Suprapubic skin (tissue), 3 donors: ENCODE results near the gene ARHGEF3.
"Not testable (repeated sequence)": the region's sequence is repeated elsewhere in the genome, so short reads cannot be mapped to it uniquely, and the experiment has no call there.

ENCODE experiments used
- CTCF ChIP-seq, 2 donors: fragments of 200-600 bp in 1 of 2; fragments of 450-650 bp in 1 of 2; sonication (generic) in 1 of 2; IDR thresholded peaks; one replicate each; pipeline ENCODE4 v1.5.1; 2016 to 2019; ENCODE audit warnings: antibody characterized with exemption in 2 of 2, mild to moderate bottlenecking in 1 of 2, moderate library complexity in 1 of 2
- POLR2A ChIP-seq, 2 donors: fragments of 450-650 bp; IDR thresholded peaks; one replicate each; pipeline ENCODE4 v1.6.1; 2017; ENCODE audit warnings: antibody characterized with exemption in 2 of 2, mild to moderate bottlenecking in 2 of 2, moderate library complexity in 2 of 2

- TF ChIP-seq CTCF, POLR2A (IDR thresholded peaks at IDR 0.05): not testable (repeated sequence)
Observed at GRCh38 chr3:56692001-56692365, 109.8 kb downstream of the ARHGEF3 start.
